Measurements from ENCODE around the gene ALG1. TPM values are rescaled to one million over a fixed set of nuclear protein-coding genes. Genes with fewer than 3 reads are reported as not detected.

ALG1 gene, protein sequence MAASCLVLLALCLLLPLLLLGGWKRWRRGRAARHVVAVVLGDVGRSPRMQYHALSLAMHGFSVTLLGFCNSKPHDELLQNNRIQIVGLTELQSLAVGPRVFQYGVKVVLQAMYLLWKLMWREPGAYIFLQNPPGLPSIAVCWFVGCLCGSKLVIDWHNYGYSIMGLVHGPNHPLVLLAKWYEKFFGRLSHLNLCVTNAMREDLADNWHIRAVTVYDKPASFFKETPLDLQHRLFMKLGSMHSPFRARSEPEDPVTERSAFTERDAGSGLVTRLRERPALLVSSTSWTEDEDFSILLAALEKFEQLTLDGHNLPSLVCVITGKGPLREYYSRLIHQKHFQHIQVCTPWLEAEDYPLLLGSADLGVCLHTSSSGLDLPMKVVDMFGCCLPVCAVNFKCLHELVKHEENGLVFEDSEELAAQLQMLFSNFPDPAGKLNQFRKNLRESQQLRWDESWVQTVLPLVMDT
- total RNA-seq (2014; rRNA removed; shearing (Covaris generic)) (30.0 and 36.4 TPM in 2 replicates), polyA plus RNA-seq (2016; fragmentation: Nextera tagmentation; extraction: Ambion mirVana) (19.2 and 20.2 TPM in 2 replicates)
- long read RNA-seq, transcript ALG1-201 (13 exons, 2,132 nt): major isoform, 45 of 52 reads
- long read RNA-seq, partial matches to known transcripts: 0 of 52 reads
- long read RNA-seq, other reads (novel, unspliced or antisense): 7 of 52 reads

DNA sequence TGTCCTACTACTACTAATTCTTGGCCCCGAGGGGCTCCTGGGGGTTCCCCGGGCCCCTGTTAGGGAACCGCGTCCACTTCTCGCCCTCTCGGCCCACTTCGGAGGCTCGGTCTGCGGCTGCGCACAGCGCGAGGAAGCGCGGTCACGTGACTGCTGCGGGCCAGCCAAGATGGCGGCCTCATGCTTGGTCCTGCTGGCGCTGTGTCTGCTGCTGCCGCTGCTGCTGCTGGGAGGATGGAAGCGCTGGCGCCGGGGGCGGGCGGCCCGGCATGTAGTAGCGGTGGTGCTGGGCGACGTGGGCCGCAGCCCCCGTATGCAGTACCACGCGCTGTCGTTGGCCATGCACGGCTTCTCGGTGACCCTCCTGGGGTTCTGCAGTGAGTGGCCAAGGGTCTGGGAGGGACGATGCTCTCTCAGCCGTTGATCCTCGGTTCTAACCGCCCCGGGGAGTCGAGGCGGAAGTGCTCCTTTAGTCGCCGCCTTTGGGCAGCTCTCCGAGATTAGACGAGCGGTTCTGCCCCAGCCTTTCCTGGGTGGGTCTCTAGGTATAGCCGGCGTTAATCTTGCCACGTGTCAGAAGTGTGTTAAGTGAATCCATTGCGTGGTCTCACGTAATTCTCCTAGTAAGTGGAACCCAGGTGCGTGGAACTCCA, at the start of gene ALG1:
ALG1 (plus strand) TSS at position 163 of the 653 bp plus-strand sequence; CDS start at position 170, 7 bp downstream.
- H4K20me1 ChIP-seq (replicated peaks; ENCODE audit: insufficient read depth): no peaks in the 10 kb centered on the region; the same call in 1 of the 2 replicates
- H3K27ac ChIP-seq (ENCODE audit: low read depth): peak within 1 kb of the TSS; percentile 84
- H3F3A ChIP-seq (replicated peaks; ENCODE audit: low read depth): no peaks in the 10 kb centered on the region; the same call in 1 of the 2 replicates
- H3K4me3 ChIP-seq: peak within 1 kb of the TSS; percentile 94
- peaks cover 7% of the 10 kb centered on the region for H3K4me1 ChIP-seq (ENCODE audit: insufficient read depth)
- Mint-ChIP-seq H3K4me3 (peak within 1 kb of the TSS; percentile 96), H3K36me3 (ENCODE audit: low read depth) (peaks cover 24% of the 10 kb centered on the region), H3K4me1 (peaks cover 18% of the 10 kb centered on the region), H3K27me3 (ENCODE audit: insufficient read depth, low read depth, poor library complexity) (peaks cover 16% of the 10 kb centered on the region), H3K9me3 (0 out of 3 replicates have a peak, but pooled peaks cover 3% of the 10 kb centered on the region), H3K27ac (peak within 1 kb of the TSS; percentile 95)
- DNase-seq (ENCODE audit: low spot score) (peak; percentile 94), ATAC-seq (peak; percentile 89)
- TF ChIP-seq ZNF114 (CRISPR knock-in tag; IDR thresholded peaks at IDR 0.05) (peak; percentile 82; the same call in 1 of the 2 replicates), REST (IDR thresholded peaks at IDR 0.05; ENCODE audit: unreplicated experiment) (no peak), JUNB (IDR thresholded peaks at IDR 0.05; ENCODE audit: unreplicated experiment) (no peak), POLR2AphosphoS5 (IDR thresholded peaks at IDR 0.05; ENCODE audit: low read depth) (peak; percentile 91), ETS1 (IDR thresholded peaks at IDR 0.05) (peak; percentile 45; the same call in 1 of the 2 replicates), CREB1 (CRISPR knock-in tag; IDR thresholded peaks at IDR 0.05; ENCODE audit: low read depth) (peak; percentile 62)
- TF ChIP-seq, protein P1, sequence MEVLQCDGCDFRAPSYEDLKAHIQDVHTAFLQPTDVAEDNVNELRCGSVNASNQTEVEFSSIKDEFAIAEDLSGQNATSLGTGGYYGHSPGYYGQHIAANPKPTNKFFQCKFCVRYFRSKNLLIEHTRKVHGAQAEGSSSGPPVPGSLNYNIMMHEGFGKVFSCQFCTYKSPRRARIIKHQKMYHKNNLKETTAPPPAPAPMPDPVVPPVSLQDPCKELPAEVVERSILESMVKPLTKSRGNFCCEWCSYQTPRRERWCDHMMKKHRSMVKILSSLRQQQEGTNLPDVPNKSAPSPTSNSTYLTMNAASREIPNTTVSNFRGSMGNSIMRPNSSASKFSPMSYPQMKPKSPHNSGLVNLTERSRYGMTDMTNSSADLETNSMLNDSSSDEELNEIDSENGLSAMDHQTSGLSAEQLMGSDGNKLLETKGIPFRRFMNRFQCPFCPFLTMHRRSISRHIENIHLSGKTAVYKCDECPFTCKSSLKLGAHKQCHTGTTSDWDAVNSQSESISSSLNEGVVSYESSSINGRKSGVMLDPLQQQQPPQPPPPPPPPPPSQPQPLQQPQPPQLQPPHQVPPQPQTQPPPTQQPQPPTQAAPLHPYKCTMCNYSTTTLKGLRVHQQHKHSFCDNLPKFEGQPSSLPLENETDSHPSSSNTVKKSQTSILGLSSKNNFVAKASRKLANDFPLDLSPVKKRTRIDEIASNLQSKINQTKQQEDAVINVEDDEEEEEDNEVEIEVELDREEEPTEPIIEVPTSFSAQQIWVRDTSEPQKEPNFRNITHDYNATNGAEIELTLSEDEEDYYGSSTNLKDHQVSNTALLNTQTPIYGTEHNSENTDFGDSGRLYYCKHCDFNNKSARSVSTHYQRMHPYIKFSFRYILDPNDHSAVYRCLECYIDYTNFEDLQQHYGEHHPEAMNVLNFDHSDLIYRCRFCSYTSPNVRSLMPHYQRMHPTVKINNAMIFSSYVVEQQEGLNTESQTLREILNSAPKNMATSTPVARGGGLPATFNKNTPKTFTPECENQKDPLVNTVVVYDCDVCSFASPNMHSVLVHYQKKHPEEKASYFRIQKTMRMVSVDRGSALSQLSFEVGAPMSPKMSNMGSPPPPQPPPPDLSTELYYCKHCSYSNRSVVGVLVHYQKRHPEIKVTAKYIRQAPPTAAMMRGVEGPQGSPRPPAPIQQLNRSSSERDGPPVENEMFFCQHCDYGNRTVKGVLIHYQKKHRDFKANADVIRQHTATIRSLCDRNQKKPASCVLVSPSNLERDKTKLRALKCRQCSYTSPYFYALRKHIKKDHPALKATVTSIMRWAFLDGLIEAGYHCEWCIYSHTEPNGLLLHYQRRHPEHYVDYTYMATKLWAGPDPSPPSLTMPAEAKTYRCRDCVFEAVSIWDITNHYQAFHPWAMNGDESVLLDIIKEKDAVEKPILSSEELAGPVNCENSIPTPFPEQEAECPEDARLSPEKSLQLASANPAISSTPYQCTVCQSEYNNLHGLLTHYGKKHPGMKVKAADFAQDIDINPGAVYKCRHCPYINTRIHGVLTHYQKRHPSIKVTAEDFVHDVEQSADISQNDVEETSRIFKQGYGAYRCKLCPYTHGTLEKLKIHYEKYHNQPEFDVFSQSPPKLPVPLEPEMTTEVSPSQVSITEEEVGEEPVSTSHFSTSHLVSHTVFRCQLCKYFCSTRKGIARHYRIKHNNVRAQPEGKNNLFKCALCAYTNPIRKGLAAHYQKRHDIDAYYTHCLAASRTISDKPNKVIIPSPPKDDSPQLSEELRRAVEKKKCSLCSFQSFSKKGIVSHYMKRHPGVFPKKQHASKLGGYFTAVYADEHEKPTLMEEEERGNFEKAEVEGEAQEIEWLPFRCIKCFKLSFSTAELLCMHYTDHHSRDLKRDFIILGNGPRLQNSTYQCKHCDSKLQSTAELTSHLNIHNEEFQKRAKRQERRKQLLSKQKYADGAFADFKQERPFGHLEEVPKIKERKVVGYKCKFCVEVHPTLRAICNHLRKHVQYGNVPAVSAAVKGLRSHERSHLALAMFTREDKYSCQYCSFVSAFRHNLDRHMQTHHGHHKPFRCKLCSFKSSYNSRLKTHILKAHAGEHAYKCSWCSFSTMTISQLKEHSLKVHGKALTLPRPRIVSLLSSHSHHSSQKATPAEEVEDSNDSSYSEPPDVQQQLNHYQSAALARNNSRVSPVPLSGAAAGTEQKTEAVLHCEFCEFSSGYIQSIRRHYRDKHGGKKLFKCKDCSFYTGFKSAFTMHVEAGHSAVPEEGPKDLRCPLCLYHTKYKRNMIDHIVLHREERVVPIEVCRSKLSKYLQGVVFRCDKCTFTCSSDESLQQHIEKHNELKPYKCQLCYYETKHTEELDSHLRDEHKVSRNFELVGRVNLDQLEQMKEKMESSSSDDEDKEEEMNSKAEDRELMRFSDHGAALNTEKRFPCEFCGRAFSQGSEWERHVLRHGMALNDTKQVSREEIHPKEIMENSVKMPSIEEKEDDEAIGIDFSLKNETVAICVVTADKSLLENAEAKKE (CRISPR knock-in tag; IDR thresholded peaks at IDR 0.05): no peak
- no peaks in the 10 kb centered on the region for H3K27me3 ChIP-seq (ENCODE audit: insufficient read depth)
- no peaks in the 10 kb centered on the region; the same call in 1 of the 2 replicates for H3K36me3 ChIP-seq (ENCODE audit: insufficient read depth)
- H3K9me2 ChIP-seq (ENCODE audit: insufficient read depth): no peaks in the 10 kb centered on the region
- H3K4me2 ChIP-seq: peak within 1 kb of the TSS; percentile 97
- H3K79me2 ChIP-seq (replicated peaks; ENCODE audit: insufficient read depth): peaks cover 35% of the 10 kb centered on the region
- peak within 1 kb of the TSS; percentile 97 for H2AFZ ChIP-seq

All from GM23338 (cell line).